Mesenteric fat pad (tissue), 1 donor: ENCODE results near the gene BEGAIN. TPM values are rescaled to one million over a fixed set of nuclear protein-coding genes. Genes with fewer than 3 reads are reported as not detected.

Experiments used
- DNase-seq: peaks from one replicate; pipeline ENCODE4 v3.0.0-alpha.2; 2020; ENCODE audit warnings: low spot score
- total RNA-seq: library from RNA; stranded (reverse); fragmentation: NEBNext Ultra II Directional; extraction: Animal tissue kit (Norgen Biotek cat#: 25700); gene quantifications from one replicate; pipeline ENCODE4 v1.2.1, GENCODE V29; 2021
- donor health status: DM: yes; HTN: yes; CAD: no.

Gene BEGAIN
- total RNA-seq, 1 donor from 2014 or later, result 2.2 TPM

DNA sequence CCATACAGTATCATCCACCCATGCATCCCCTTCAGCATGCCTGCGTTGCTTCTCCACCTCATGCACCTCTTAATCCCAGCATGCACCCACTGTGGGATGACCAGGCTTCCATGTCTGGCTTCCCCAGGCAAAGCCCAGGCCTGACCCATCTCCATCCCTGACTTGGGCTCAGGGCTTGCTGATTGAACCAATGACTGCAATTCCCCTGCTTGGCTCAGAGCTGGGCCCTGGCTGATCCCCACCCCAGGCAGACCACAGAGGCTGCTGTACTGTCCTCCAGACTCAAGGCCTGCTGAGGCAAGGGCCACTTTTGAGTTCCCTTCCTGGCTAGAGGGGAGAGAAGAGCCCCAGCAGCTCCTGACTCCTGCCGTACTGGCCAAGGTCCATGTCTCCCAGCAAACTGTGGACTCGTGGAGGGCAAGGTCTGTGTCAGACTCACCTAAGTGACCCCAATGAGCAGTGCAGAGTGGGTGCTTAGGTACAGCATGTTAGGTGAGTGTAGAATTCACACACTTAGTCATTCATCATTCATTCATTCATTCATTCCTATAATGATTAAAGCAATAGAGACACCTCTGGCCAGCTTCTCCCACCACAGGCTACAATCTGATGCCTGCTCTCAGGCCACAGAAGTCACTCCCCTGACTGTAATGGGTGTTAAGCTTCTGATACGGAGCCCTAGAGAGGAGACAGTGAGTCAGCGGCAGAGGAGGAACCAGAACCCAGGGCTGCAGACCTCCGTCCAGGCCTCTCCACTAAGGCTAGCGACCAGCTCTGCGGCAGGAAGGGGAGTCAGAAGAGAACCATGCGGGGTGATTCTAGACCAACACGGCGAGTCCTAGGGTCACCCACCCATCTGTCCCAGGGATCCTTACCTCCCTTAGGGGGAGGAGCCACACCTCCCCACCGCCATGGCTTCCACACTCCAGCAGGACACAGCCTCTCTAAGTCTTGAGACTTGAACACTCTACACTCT lies 2.9 kb downstream of the BEGAIN start:
- DNase-seq, result peak; percentile 71

DNA sequence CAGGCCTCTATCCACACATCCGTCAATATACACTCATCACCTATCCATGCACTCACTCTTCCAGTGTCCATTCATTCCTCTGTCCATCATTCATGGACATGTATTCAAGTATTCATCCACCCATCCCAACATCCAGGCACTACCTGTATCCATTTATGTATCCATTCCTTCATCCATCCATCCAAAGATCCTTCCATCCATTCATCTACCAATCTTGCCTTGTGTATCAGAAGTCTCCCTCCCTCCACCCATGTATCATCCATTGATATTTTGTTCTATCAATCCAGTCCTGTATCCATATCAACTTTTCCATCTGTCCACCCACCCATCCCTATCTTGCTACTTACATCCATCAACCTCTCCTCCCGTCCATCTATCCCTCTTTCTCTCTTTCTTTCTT lies 4.0 kb downstream of the BEGAIN start:
- no peak for DNase-seq

DNA sequence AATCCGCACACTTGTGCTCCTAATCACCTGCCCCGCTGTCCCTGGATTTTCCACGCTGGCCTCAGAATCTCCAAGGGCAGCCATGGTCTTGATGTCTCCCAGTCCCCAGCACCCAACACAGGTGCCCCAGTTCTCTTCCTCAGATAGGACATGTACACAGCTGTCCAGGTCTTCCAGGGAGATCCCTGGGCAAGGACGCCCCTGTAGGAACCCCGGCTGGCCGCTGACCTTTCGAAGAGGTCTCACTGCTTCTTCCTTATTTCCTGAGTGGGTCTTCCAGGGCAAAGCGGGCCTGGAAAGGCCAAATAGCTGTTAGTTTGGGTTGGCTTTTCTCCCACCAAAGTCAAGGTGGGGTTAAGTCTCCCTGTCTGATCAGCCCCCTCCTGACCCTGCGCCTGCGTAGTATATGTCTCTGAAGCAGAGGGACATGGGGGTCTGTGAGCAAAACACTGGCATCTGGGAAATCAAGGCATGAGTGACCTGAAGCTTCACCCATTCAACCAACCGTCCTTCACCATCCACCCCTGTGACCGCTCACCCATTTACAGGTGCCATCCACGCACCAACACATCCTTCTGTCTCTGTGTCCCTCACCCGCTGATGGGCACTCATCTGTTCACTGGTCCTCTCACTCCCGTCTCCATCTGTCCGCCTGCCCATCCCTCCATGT lies 4.6 kb downstream of the BEGAIN start:
- DNase-seq, result no peak

DNA sequence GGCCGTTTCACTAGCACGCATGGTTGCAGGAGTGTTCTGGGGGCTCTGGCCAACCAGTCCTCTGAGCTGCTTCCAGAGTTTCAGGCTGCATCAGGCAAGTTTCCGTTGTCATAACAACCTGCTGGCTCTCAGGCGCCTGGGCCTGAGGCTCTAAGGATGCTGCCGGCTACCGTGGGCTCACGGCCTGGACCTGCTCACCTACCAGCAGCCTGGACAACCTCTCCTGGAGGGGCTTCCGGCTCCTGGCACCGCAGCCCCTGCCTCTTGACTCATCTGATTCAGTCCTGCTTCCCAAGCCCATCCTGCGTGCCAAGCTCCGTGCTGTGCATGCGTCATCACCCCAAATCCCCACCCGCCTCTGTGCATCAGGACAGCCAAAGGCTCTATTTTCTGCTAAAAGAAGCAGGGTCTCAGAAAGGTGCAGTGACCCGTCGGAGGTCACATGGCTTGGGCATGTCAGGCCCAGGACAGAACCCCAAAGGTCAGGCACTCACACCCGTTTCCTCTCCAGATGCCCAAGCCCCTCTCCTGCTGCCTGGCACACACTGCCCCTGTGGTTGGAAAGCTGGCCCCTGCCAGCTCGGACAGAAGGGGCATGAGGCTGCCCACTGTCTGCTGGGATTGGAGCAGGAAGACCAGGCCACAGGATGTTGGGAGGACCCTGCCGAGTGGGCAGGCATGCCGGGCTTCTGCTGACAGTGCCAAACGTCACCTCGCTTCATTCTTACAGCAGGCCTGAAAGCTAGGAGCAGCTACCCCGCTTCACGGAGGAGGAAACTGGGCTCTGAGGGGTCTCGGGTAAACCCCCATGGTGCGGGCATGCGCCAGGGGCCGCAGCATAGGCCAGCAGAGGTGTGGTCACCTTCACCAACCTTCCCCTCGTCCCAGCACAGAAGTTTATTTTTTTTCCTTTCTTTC lies 5.7 kb downstream of the BEGAIN start:
- no peak for DNase-seq

DNA sequence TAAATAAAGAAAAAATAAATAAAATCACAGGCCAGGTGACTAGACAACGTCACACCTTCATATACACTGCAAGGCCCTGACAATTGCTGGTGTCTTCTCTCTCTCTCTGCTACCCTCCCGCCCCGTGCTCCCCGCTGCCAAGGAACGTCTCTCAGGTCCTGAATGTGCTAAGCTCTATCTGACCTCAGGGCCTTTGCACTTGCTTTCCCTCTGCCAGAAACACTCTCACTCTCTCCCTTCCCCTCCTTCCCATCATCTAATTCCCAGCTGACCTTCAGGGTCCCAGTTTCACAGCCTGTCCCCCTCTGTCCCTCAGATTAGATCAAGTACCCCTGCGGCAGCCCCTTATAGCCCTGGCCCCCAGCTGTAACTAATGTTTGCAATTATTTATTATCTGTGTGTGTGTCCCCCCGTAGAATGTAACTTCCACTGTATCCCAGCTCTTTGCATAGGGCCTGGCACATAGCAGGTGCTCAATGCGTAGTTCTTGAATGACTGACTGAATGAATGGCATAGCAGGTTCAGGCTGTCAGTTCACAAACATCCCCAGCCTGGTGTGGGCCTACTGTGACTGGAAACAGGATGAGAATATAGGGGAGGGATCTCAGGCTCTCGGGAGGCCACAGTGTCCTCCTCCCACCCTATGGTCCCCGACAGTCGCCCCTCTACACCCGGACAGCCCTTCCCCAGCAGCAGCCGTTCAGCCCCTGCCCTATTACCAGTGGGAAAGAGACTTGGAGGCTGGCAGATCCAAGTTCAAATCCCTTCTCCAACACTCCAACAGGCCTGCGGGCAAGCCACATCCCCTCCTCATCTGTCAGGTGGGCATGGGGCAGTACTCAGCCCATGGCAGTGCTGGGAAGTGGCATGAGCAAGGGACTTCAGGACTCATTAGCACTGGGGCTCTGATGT lies 6.6 kb downstream of the BEGAIN start:
- no peak for DNase-seq

DNA sequence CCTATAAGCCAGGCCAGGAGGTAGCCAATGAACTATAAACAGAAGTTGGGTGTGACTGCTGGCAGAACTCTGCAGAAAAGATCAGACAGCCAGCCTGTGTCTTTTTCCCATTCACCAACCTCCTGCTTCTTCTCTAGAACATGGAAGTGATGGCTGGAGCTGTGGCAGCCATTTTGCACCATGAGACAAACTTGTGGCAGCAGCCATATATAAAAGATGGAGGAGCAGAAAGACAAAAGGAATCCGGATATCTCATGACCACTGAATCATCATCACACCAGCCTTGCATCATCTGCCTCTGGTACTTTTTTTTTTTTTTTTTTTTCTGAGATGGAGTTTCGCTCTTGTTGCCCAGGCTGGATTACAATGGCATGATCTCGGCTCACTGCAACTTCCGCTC lies 8.7 kb downstream of the BEGAIN start:
- DNase-seq, result no peak

DNA sequence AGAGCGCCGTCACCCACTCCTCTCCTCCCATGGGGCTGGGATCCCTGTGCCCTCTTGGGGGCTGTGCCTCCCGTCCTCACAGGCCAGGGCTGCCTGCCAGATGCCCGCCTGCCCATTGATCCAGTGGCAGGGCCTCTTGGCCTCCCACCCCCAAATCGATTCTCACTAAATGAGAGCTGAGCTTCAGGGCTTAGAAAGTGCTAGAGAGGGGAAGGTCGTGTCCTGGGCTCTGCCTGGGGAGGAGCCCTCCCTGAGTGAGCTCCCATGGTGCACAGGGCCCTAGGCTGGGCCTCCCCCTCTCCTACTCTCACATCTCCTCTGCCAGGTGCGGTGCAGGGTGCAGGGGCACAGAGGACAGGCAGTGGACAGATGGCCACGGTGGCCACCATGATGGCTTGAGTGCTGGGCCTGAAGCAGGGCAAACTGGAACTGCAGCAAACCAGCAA lies 9.2 kb downstream of the BEGAIN start:
- peak; percentile 80 for DNase-seq

DNA sequence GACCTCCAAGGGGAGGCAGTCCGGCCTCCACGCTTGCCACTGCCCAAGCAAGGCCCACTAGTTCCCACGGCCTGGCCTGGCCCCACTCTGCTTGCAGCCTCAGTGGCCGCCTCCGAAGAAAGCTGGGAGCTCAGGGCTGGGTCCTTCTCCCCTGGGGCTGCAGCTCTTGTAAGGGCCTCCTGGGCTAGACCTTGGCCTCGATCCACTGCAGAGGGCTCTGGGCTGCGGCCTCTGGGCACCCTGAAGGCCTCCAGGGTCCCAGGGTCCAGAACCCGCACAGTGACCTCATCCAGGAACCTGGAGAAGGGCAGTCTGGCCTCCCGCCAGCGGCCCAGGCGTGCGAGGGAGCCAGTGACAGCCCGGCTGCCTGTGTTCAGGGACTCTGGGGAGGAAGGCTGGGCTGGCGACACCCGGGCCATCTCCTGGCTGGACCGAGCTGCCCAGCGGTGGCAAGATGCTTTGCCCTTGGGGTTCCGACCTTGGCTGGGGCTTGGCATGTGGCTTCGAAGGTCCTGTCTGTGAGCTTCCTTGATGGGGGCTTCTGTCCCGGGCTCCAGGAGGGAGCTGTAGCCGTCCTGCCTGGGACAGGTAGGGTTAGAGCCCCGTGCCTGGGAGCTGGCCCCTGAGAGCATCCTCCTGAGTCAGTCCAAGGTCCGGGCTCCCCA lies 9.8 kb downstream of the BEGAIN start:
- peak; percentile 87 for DNase-seq

DNA sequence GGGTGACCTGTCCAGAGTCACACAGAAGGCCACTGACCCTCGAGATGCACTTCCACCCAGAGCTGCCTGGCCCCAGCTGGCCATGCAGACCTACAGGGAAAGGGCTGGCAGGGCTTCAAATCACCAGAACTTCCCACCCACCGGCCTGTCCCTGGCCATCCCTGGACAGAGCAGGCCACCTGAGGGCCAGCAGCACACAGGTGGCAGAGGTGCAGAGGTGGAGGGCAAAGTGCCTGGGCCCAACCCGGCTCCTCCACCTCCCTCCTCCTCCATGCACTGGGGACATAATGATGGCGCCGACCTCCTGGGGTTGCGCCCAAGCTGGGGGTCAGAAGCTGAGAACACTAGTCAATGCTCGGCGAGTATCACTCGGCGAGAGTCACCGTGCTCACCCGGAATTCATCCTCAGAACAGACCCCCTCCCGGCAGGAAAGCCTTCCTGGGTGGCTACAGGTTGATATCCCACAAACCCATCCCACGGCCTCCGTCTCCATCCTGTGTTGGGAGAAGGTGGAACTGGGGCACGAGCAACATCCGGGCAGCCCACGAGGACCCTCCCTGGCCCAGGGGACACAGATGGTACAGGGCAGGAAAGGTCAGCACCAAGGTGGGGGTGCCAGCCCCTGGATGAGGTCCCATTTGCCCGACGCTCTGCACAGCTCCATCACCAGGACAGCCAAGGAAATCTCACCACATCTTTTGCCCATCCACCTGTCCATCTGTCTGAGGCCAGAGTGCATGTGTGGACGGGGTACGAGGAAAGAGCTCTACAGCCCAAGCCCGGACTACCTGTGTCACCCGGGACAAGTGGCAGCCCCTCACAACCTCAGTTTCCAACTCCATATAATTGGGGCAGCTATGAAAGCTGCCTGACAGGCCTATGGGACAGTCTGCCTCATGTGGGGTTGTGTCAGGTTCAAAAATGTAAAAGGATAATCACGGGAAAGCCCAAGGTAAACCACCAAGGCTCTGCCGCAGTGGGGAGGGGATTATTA lies 10.8 kb downstream of the BEGAIN start:
- DNase-seq, result no peak

DNA sequence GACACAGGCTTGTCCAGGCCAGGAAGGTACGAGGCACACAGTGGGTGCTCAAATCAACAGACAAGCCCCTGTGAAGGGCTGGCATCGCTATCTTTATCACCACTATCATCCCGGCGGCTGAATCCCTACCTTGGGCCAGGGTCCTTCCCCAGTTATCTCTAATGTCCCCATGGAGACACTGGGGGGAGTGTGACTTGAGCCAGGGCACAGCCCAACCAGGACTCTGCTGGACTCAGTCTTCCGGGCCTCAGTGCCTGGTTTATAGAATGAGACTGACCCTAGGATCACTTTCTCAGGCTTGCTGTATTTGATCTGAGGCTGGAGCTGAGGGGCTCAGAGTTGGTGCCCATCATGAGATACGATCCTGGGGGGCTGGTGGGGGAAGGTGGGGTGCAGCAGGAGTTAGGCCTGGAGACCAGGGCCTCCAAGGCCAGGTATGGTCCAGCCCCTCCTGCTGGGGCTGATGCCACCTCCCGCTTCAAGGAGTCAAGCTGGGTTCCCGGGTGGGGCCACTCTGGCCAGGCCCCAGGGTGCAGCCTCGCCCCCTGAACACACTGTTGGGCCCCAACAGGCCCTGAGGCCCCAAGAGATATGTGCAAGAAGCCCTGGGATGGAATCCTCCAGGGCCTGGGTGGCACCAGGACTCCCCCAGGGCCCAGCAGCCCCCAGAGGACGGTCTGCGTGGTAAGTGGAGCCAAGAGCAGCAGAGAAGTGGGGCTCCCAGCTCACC lies 11.8 kb downstream of the BEGAIN start:
- no peak for DNase-seq

DNA sequence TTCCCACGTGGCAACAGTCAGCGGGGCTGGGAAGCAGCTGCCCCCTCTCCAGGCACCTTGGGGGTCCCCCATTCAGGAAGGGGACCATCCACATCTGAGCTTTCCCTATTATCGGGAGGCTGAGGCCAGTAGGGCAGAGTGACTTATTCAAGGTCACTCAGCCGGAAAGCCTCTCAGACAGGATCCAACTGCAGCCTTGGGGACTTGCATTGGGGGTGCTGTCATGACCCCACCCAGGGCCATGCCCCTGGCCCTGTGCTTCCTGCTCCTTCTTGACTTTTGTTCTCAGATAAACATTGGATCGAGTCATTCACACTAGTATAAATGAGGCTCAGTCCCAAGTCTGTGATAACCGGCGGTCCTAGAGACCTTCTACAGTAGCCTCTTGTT lies 12.6 kb downstream of the BEGAIN start:
- no peak for DNase-seq

DNA sequence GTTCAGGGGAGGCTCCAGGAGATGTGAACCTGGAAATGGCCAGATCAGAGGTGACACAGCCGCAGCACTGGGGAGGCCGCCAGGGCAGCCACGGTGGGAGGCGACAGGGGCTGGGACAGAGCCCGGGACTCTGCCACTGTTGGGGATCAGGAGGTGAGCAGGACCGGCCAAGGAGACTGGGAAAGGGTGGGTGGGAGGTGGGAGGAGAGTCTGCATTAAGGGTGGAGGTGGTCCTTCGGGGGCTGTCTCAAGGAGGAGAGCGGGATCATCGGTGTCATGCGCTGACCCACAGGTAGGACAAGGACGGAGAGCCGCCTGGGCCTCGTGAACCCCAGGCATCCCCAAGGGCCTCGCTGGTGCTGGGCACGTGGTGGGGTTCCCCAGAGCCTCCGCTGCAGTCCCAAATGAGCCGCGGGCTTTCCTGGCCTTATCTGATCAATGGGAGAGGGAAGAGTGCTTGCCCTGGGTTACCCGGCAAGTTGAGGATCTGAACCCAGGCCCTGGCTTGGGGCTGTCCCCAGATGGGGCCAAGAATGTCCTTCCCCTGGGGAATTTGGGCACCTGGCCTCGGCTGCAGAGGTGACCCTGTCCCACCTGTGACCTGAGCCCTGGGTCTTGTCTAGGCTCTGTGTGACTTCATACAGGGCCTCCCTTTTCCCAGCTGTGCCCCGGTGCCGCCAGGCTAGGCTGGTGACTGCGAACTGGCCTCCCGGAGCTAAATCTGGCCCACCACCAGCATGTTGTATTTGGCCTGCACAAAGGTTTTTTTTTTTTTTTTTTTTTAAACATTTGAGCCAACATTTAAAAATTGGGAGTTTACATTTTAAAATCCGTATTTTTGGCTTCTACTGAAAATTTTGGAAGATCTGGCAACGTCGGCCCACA lies 13.2 kb downstream of the BEGAIN start:
- DNase-seq, result no peak

DNA sequence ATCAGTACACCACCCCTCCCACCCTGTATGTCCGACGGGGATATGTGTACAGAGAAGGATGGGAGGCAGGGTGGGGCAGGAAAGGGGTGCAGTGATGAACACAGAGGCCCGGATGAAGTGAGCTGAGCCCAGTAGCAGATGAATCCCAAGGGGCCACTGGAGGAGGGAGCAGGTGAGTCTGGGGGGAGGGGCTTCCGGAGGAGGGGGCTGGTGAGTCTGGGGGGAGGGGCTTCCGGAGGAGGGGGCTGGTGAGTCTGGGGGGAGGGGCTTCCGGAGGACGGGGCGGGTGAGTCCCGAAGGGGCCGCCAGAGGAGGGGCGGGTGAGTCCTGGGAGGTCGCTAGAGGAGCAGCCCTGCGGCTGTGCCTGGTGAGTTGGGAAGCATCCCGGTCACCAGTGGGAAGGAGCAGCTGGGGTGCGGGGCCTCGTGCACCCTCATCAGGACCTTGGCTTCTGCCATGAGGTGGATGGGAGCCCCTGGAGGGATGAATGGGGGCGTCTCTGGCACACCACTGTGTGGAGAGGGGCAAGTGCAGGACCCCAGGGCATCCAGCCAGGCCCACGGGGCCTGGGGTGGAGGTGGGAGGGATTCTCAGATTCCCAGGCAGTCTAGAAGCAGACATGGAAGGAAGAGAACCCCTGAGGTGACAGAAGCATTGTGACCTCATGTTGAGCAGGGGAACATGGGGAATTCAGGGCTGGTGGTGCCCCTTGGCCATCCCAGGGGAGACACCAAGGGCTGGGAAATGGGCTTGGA lies 14.0 kb downstream of the BEGAIN start:
- DNase-seq, result no peak

DNA sequence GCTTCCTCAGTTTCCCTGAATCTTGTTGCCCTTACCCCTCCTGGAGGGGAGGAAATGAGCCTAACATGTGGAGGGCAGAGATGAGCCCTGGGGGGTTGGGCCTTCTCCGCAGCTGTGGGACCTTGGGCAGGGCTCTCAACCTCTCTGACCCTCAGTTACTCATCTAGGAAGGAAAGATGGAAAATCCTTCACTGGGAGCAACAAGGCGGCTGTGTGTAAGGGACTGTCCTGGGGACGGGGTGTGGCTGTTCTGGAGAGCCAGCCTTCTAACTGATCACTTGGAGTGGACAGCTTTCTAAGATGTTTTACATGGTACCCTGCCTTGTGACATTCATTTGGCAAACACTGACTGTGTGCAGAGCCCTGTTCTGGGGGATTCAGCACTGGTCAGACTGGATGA lies 14.7 kb downstream of the BEGAIN start:
- DNase-seq, result no peak

DNA sequence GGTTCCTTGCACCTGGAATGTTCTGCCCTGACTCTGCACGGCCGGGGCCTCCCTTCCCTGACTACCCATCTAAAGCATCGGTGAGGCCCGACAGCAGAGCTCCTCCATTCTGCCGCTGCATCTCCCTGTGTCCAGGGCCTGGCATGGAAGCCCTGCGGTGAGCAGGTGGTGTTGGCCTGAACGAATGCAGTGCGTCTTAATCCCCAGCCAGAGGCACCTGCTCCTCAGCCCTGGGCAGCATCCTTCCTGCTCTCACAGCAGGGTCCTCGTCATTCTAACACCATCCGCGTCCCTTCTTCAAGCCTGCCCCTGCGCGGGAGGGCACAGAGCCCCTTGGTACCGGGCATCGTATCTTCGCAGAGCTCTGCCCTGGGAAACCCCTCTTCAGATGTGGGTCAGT lies 15.4 kb downstream of the BEGAIN start:
- no peak for DNase-seq
